HUES64 (cell line): Measurements from ENCODE around the gene RHOBTB3.

Experiments used
- H3K27ac ChIP-seq: 2 replicates; pipeline ENCODE4 v1.7.0; 2013; ENCODE audit warnings: low read depth, low read length, inconsistent platforms
- H3K27me3 ChIP-seq: 2 replicates; pipeline ENCODE4 v1.6.1; 2013; ENCODE audit warnings: mild to moderate bottlenecking, low read length; ENCODE audit not compliant: insufficient read depth
- H3K36me3 ChIP-seq: 2 replicates; pipeline ENCODE4 v1.6.1; 2013; ENCODE audit warnings: mild to moderate bottlenecking, low read length; ENCODE audit not compliant: insufficient read depth
- H3K4me1 ChIP-seq: 2 replicates; pipeline ENCODE4 v1.6.1; 2013; ENCODE audit warnings: mild to moderate bottlenecking, low read length, moderate library complexity; ENCODE audit not compliant: insufficient read depth
- H3K4me3 ChIP-seq: 2 replicates; pipeline ENCODE4 v1.5.1; 2013; ENCODE audit warnings: mild to moderate bottlenecking, low read length, moderate library complexity
- H3K9ac ChIP-seq: 2 replicates; pipeline ENCODE4 v1.6.1; 2013; ENCODE audit warnings: mild to moderate bottlenecking, low read depth, low read length
- H3K9me3 ChIP-seq: 2 replicates; pipeline ENCODE4 v1.6.1; 2013; ENCODE audit warnings: low read depth, low read length; ENCODE audit not compliant: insufficient read depth
- WGBS: fragments of 150-250, 120-280 bp; methylation state at CpG from one replicate; pipeline ENCODE4 v1.1.7; 2013; ENCODE audit warnings: missing lambda C conversion rate; 5-methylcytosine and 5-hydroxymethylcytosine counted together

Gene RHOBTB3

GRCh38 chr5:95818181-95819147 lies 87.3 kb downstream of the RHOBTB3 start:
- Histone ChIP-seq H3K9me3 (no peaks in the 10 kb centered on the region), H3K36me3 (peaks cover 2% of the 10 kb centered on the region; the same call in 1 of the 2 replicates), H3K27ac (no peak overlapping the region), H3K9ac (no peak overlapping the region), H3K4me3 (no peak overlapping the region), H3K4me1 (peaks cover 32% of the 10 kb centered on the region), H3K27me3 (no peaks in the 10 kb centered on the region)
- 88% methylated on average over 14 of the region's 14 CpGs for WGBS

GRCh38 chr5:95821110-95822021 lies 90.2 kb downstream of the RHOBTB3 start:
- Histone ChIP-seq H3K4me1 (peaks cover 36% of the 10 kb centered on the region), H3K9ac (peak overlapping the region; percentile 73), H3K27me3 (no peaks in the 10 kb centered on the region), H3K36me3 (no peaks in the 10 kb centered on the region), H3K27ac (no peak overlapping the region), H3K9me3 (no peaks in the 10 kb centered on the region), H3K4me3 (peak overlapping the region; percentile 84)
- WGBS: 87% methylated on average over 8 of the region's 9 CpGs

GRCh38 chr5:95822043-95822541 lies 91.0 kb downstream of the RHOBTB3 start:
- H3K4me1 ChIP-seq: peaks cover 34% of the 10 kb centered on the region
- WGBS: 1% methylated on average over 19 of the region's 19 CpGs

GRCh38 chr5:95822542-95823181 lies 91.5 kb downstream of the RHOBTB3 start, which contains the start of gene GLRX:
GLRX (minus strand) TSS chr5:95822726; CDS start chr5:95822662, 64 bp downstream.
- H3K9ac ChIP-seq: peak within 1 kb of the TSS; percentile 73
- H3K27ac ChIP-seq: peak within 1 kb of the TSS; percentile 1; the same call in 1 of the 2 replicates
- peak within 1 kb of the TSS; percentile 84 for H3K4me3 ChIP-seq
- WGBS: 2% methylated on average over 8 of the region's 8 CpGs
- peaks cover 28% of the 10 kb centered on the region for H3K4me1 ChIP-seq
- no peaks in the 10 kb centered on the region for H3K9me3 ChIP-seq
- H3K36me3 ChIP-seq: no peaks in the 10 kb centered on the region
- no peaks in the 10 kb centered on the region for H3K27me3 ChIP-seq

More at GRCh38 chr5:95822043-95822541, 91.0 kb downstream of the RHOBTB3 start:
- peak overlapping the region; percentile 73 for H3K9ac ChIP-seq
- peak overlapping the region; percentile 84 for H3K4me3 ChIP-seq
- H3K36me3 ChIP-seq: no peaks in the 10 kb centered on the region
- H3K27ac ChIP-seq: peak overlapping the region; percentile 1; the same call in 1 of the 2 replicates
- no peaks in the 10 kb centered on the region for H3K27me3 ChIP-seq
- H3K9me3 ChIP-seq: no peaks in the 10 kb centered on the region

- H3K9me3 ChIP-seq: no peaks in the 10 kb centered on the region
- H3K27me3 ChIP-seq: no peaks in the 10 kb centered on the region
- no peaks in the 10 kb centered on the region for H3K36me3 ChIP-seq
- H3K4me3 ChIP-seq: no peak overlapping the region
- H3K9ac ChIP-seq: no peak overlapping the region
- H3K27ac ChIP-seq: no peak overlapping the region
- WGBS: 43% methylated on average over 6 of the region's 7 CpGs
- H3K4me1 ChIP-seq: peaks cover 23% of the 10 kb centered on the region
These were observed 92.1 kb downstream of the RHOBTB3 start for GRCh38 chr5:95823218-95823737.

- H3K9me3 ChIP-seq: no peaks in the 10 kb centered on the region
- 42% methylated on average over 12 of the region's 12 CpGs for WGBS
- no peaks in the 10 kb centered on the region for H3K36me3 ChIP-seq
- no peak overlapping the region for H3K27ac ChIP-seq
- H3K4me1 ChIP-seq: peaks cover 20% of the 10 kb centered on the region
- no peak overlapping the region for H3K4me3 ChIP-seq
- H3K9ac ChIP-seq: no peak overlapping the region
- no peaks in the 10 kb centered on the region for H3K27me3 ChIP-seq
These were observed 92.8 kb downstream of the RHOBTB3 start for GRCh38 chr5:95823738-95824609.

- Histone ChIP-seq H3K9ac (no peak overlapping the region), H3K4me1 (peaks cover 20% of the 10 kb centered on the region), H3K27ac (no peak overlapping the region), H3K27me3 (no peaks in the 10 kb centered on the region), H3K4me3 (no peak overlapping the region), H3K36me3 (no peaks in the 10 kb centered on the region), H3K9me3 (no peaks in the 10 kb centered on the region)
- 91% methylated on average over 5 of the region's 5 CpGs for WGBS
These were observed 93.6 kb downstream of the RHOBTB3 start for GRCh38 chr5:95824747-95825146.

- WGBS: 74% methylated on average over 3 of the region's 3 CpGs
- Histone ChIP-seq H3K27me3 (no peaks in the 10 kb centered on the region), H3K9ac (no peak overlapping the region), H3K9me3 (no peaks in the 10 kb centered on the region), H3K4me1 (peaks cover 20% of the 10 kb centered on the region), H3K4me3 (no peak overlapping the region), H3K36me3 (no peaks in the 10 kb centered on the region), H3K27ac (no peak overlapping the region)
These were observed 94.4 kb downstream of the RHOBTB3 start for GRCh38 chr5:95825495-95825894.

GRCh38 chr5:95826949-95827891 lies 96.1 kb downstream of the RHOBTB3 start:
- WGBS: 93% methylated on average over 10 of the region's 10 CpGs
- H3K9ac ChIP-seq: no peak overlapping the region
- H3K27me3 ChIP-seq: no peaks in the 10 kb centered on the region
- H3K9me3 ChIP-seq: no peaks in the 10 kb centered on the region
- peaks cover 13% of the 10 kb centered on the region for H3K4me1 ChIP-seq
- H3K4me3 ChIP-seq: no peak overlapping the region
- H3K27ac ChIP-seq: no peak overlapping the region
- H3K36me3 ChIP-seq: no peaks in the 10 kb centered on the region
